WTC11 (cell line): ENCODE measurements around the gene USF1. TPM values are rescaled to one million over a fixed set of nuclear protein-coding genes. Genes with fewer than 3 reads are reported as not detected.
"Not testable (repeated sequence)": the region's sequence is repeated elsewhere in the genome, so short reads cannot be mapped to it uniquely, and the experiment has no call there.

Experiments
- ATAC-seq: fragments of 200-7000 bp; cut with Tn5 transposase; 2 replicates; pipeline ENCODE4 v1.10.0; 2021; ENCODE audit warnings: mild to moderate bottlenecking, moderate library complexity
- CTCF ChIA-PET: fragments of 300-600 bp; sonication (Branson Sonifier 250); formaldehyde crosslinking; loops from one replicate; lab custom pipeline; 2021; ENCODE audit warnings: antibody characterized with exemption; lab: Charles Lee
- POLR2A ChIA-PET: fragments of 350-600 bp; sonication (Branson Sonifier 250); formaldehyde crosslinking; loops from one replicate; lab custom pipeline; 2021; ENCODE audit warnings: antibody characterized with exemption; lab: Charles Lee
- DNase-seq: peaks from one replicate; pipeline ENCODE4 v3.0.0; 2021; ENCODE audit warnings: low spot score
- H3K27ac Mint-ChIP-seq: 2 replicates; pipeline ENCODE4 v1.8.0; 2021; ENCODE audit warnings: mixed read lengths
- H3K27me3 Mint-ChIP-seq: 2 replicates; pipeline ENCODE4 v1.8.0; 2021; ENCODE audit warnings: low read depth, mild to moderate bottlenecking, moderate library complexity, mixed read lengths
- H3K36me3 Mint-ChIP-seq: 2 replicates; pipeline ENCODE4 v1.8.0; 2021; ENCODE audit warnings: mixed read lengths
- H3K4me1 Mint-ChIP-seq: 2 replicates; pipeline ENCODE4 v1.8.0; 2022; ENCODE audit warnings: mixed read lengths
- H3K4me3 Mint-ChIP-seq: 2 replicates; pipeline ENCODE4 v1.8.0; 2021; ENCODE audit warnings: mild to moderate bottlenecking, moderate library complexity, mixed read lengths
- H3K9me3 Mint-ChIP-seq: 2 replicates; pipeline ENCODE4 v1.8.0; 2021; ENCODE audit warnings: mixed read lengths
- ARID4B ChIP-seq: sonication (generic); formaldehyde crosslinking; IDR thresholded peaks from 2 replicates; pipeline ENCODE4 v1.8.0; 2023; ENCODE audit warnings: missing genetic modification reagents, mild to moderate bottlenecking, borderline replicate concordance
- ATF1 ChIP-seq: sonication (generic); formaldehyde crosslinking; IDR thresholded peaks from 2 replicates; pipeline ENCODE4 v1.8.1; 2023; ENCODE audit warnings: mild to moderate bottlenecking, moderate library complexity, missing genetic modification reagents
- CDX4 ChIP-seq: fragments of 250-450 bp; sonication (Bioruptor Pico); IDR thresholded peaks from 2 replicates; pipeline ENCODE4 v1.9.0; 2021; ENCODE audit warnings: moderate library complexity, mild to moderate bottlenecking, inconsistent platforms, borderline replicate concordance
- GRHL2 ChIP-seq: fragments of 250-450 bp; sonication (Bioruptor Pico); IDR thresholded peaks from 2 replicates; pipeline ENCODE4 v1.8.0; 2022; ENCODE audit warnings: mild to moderate bottlenecking, moderate library complexity; ENCODE audit not compliant: insufficient replicate concordance, severe bottlenecking
- IRF2 ChIP-seq: sonication (generic); formaldehyde crosslinking; IDR thresholded peaks from 2 replicates; pipeline ENCODE4 v1.8.0; 2022; ENCODE audit warnings: low read depth, missing genetic modification reagents, borderline replicate concordance
- JUN ChIP-seq: sonication (generic); formaldehyde crosslinking; IDR thresholded peaks from 2 replicates; pipeline ENCODE4 v1.8.0; 2023; ENCODE audit warnings: mild to moderate bottlenecking, missing genetic modification reagents
- NFATC4 ChIP-seq: fragments of 250-450 bp; sonication (Bioruptor Pico); IDR thresholded peaks from 2 replicates; pipeline ENCODE4 v1.9.0; 2021; ENCODE audit warnings: mild to moderate bottlenecking
- PRRX2 ChIP-seq: fragments of 250-450 bp; sonication (Bioruptor Pico); IDR thresholded peaks from 2 replicates; pipeline ENCODE4 v1.8.0; 2021; ENCODE audit warnings: mild to moderate bottlenecking
- SP1 ChIP-seq: sonication (generic); formaldehyde crosslinking; conservative IDR thresholded peaks from 2 replicates; pipeline ENCODE4 v1.8.1; 2022; ENCODE audit warnings: missing genetic modification reagents
- USF1 ChIP-seq: sonication (generic); formaldehyde crosslinking; IDR thresholded peaks from 2 replicates; pipeline ENCODE4 v1.8.0; 2022; ENCODE audit warnings: mild to moderate bottlenecking, missing genetic modification reagents
- USF2 ChIP-seq: sonication (generic); formaldehyde crosslinking; IDR thresholded peaks from 2 replicates; pipeline ENCODE4 v1.8.1; 2023; ENCODE audit warnings: mild to moderate bottlenecking, missing genetic modification reagents, moderate library complexity
- ZBTB21 ChIP-seq: sonication (generic); formaldehyde crosslinking; IDR thresholded peaks from 2 replicates; pipeline ENCODE4 v1.8.1; 2023; ENCODE audit warnings: mild to moderate bottlenecking, missing genetic modification reagents, borderline replicate concordance
- ZNF138 ChIP-seq: sonication (generic); formaldehyde crosslinking; conservative IDR thresholded peaks from 2 replicates; pipeline ENCODE4 v1.8.1; 2022; ENCODE audit warnings: mild to moderate bottlenecking, moderate library complexity, missing genetic modification reagents
- ZNF219 ChIP-seq: sonication (generic); formaldehyde crosslinking; IDR thresholded peaks from 2 replicates; pipeline ENCODE4 v1.8.0; 2023; ENCODE audit warnings: missing genetic modification reagents, mild to moderate bottlenecking, borderline replicate concordance
- ZNF396 ChIP-seq: fragments of 250-450 bp; sonication (Bioruptor Pico); IDR thresholded peaks from 2 replicates; pipeline ENCODE4 v1.8.0; 2021; ENCODE audit warnings: mild to moderate bottlenecking, moderate library complexity, borderline replicate concordance
- ZNF423 ChIP-seq: fragments of 250-450 bp; sonication (Bioruptor Pico); IDR thresholded peaks from 2 replicates; pipeline ENCODE4 v2.1.2; 2022; ENCODE audit warnings: mild to moderate bottlenecking, moderate library complexity
- total RNA-seq: library from RNA; stranded (reverse); gene quantifications from 3 replicates; pipeline ENCODE4 v1.2.3, GENCODE V29; 2021

USF1 gene
- total RNA-seq, 1 experiment from 2014 or later, result 65.6 TPM

GRCh38 chr1:161068306-161069234 lies 22.8 kb upstream of the USF1 start:
- Mint-ChIP-seq H3K4me3 (no peak overlapping the region), H3K4me1 (peaks cover 26% of the 10 kb centered on the region), H3K36me3 (no peaks in the 10 kb centered on the region), H3K27me3 (peaks cover 4% of the 10 kb centered on the region; the same call in 1 of the 2 replicates), H3K27ac (no peak overlapping the region; the same call in 1 of the 2 replicates), H3K9me3 (no peaks in the 10 kb centered on the region)
- DNase-seq, result no peak
- CTCF ChIA-PET, result interaction anchor here (0.9 to 4.1 kb wide), 4 partner anchors 21 to 29 kb away, joined by 3 to 109 read pairs (median 4); partner anchors contain the start of genes KLHDC9 and NECTIN4
- no peak for TF ChIP-seq ZNF219 (CRISPR knock-in tag)
- no peak for TF ChIP-seq ATF1
- TF ChIP-seq IRF2, result no peak
- TF ChIP-seq GRHL2 (CRISPR knock-in tag), result no peak
- no peak for TF ChIP-seq SP1 (CRISPR knock-in tag)
- no peak for TF ChIP-seq PRRX2 (CRISPR knock-in tag)
- no peak for TF ChIP-seq USF2
- no peak for TF ChIP-seq ZNF396
- TF ChIP-seq ZBTB21 (CRISPR knock-in tag), result no peak
- TF ChIP-seq ARID4B (CRISPR knock-in tag), result no peak
- TF ChIP-seq ZNF138 (CRISPR knock-in tag), result no peak
- POLR2A ChIA-PET, result interaction anchor here (2.4 kb wide), 1 partner anchor 23 kb away, joined by 11 read pairs; the partner anchor contains the start of gene USF1
- peak; percentile 83 for ATAC-seq

- H3K27ac Mint-ChIP-seq, result no peak overlapping the region
- POLR2A ChIA-PET, result no interaction called here
- no peak for ATAC-seq
These were observed 20.9 kb upstream of the USF1 start for GRCh38 chr1:161066694-161067093.

GRCh38 chr1:161065681-161066080 lies 19.9 kb upstream of the USF1 start:
- ChIA-PET POLR2A (interaction anchor here (0.7 kb wide), 1 partner anchor 16 kb away, joined by 5 read pairs; no protein-coding TSS in a partner anchor), CTCF (interaction anchor here (0.6 to 1.1 kb wide), 3 partner anchors 14 to 100 kb away, joined by 3 read pairs; partner anchors contain the start of gene PPOX)
- not testable (repeated sequence) for H3K36me3 Mint-ChIP-seq, H3K4me3 Mint-ChIP-seq, H3K27ac Mint-ChIP-seq, H3K27me3 Mint-ChIP-seq, ATAC-seq, DNase-seq, H3K9me3 Mint-ChIP-seq
- H3K4me1 Mint-ChIP-seq, result peaks cover 33% of the 10 kb centered on the region

More at GRCh38 chr1:161066694-161067093, 20.9 kb upstream of the USF1 start:
- TF ChIP-seq JUN (no peak), NFATC4 (no peak), ZNF423 (CRISPR knock-in tag) (no peak), USF1 (CRISPR knock-in tag) (no peak), CDX4 (no peak)
- peaks cover 4% of the 10 kb centered on the region; the same call in 1 of the 2 replicates for H3K27me3 Mint-ChIP-seq
- peaks cover 33% of the 10 kb centered on the region for H3K4me1 Mint-ChIP-seq
- H3K9me3 Mint-ChIP-seq, result no peaks in the 10 kb centered on the region
- DNase-seq, result no peak
- CTCF ChIA-PET, result no interaction called here
- no peaks in the 10 kb centered on the region for H3K36me3 Mint-ChIP-seq
- no peak overlapping the region for H3K4me3 Mint-ChIP-seq

- CTCF ChIA-PET, result interaction anchor here (1.5 kb wide), 1 partner anchor 34 kb away, joined by 4 read pairs; no protein-coding TSS in a partner anchor
- ATAC-seq, DNase-seq, H3K9me3 Mint-ChIP-seq, H3K27ac Mint-ChIP-seq, H3K36me3 Mint-ChIP-seq, H3K27me3 Mint-ChIP-seq, POLR2A ChIA-PET: not testable (repeated sequence)
- peak overlapping the region; percentile 20 for H3K4me3 Mint-ChIP-seq
- H3K4me1 Mint-ChIP-seq, result peaks cover 28% of the 10 kb centered on the region
These were observed 18.2 kb upstream of the USF1 start for GRCh38 chr1:161063936-161064335.
